H9 (cell line): ENCODE measurements around the gene AMOT. TPM values are rescaled to one million over a fixed set of nuclear protein-coding genes. Genes with fewer than 3 reads are reported as not detected.

Experiments used
- DNase-seq: peaks from one replicate; pipeline ENCODE4 v3.0.0-alpha.2; 2017
- H2AFZ ChIP-seq: one replicate; pipeline ENCODE4 v1.6.1; 2013; ENCODE audit warnings: mild to moderate bottlenecking, low read length, control low read depth, moderate library complexity
- H2AK5ac ChIP-seq: 2 replicates; pipeline ENCODE4 v1.6.1; 2013; ENCODE audit warnings: low read length, control low read depth, mixed read lengths; ENCODE audit not compliant: insufficient read length
- H2BK120ac ChIP-seq: one replicate; pipeline ENCODE4 v1.6.1; 2013; ENCODE audit warnings: low read depth, mild to moderate bottlenecking, low read length, control low read depth, inconsistent platforms; ENCODE audit not compliant: poor library complexity, severe bottlenecking
- H2BK12ac ChIP-seq: 2 replicates; pipeline ENCODE4 v1.6.1; 2013; ENCODE audit warnings: low read length, control low read depth, mixed read lengths, low read depth; ENCODE audit not compliant: insufficient read length
- H2BK15ac ChIP-seq: 2 replicates; pipeline ENCODE4 v1.6.1; 2013; ENCODE audit warnings: low read depth, low read length, control low read depth
- H2BK20ac ChIP-seq: one replicate; pipeline ENCODE4 v1.6.1; 2013; ENCODE audit warnings: low read depth, mild to moderate bottlenecking, low read length, control low read depth, inconsistent platforms; ENCODE audit not compliant: poor library complexity, severe bottlenecking
- H2BK5ac ChIP-seq: 2 replicates; pipeline ENCODE4 v1.6.1; 2013; ENCODE audit warnings: low read length, control low read depth, mixed read lengths; ENCODE audit not compliant: insufficient read length
- H3K14ac ChIP-seq: 2 replicates; pipeline ENCODE4 v1.6.1; 2013; ENCODE audit warnings: low read length, control low read depth; ENCODE audit not compliant: insufficient read depth
- H3K18ac ChIP-seq: 2 replicates; pipeline ENCODE4 v1.6.1; 2013; ENCODE audit warnings: low read depth, mild to moderate bottlenecking, mixed read lengths, low read length, control low read depth; ENCODE audit not compliant: insufficient read length
- H3K23ac ChIP-seq: 2 replicates; pipeline ENCODE4 v1.6.1; 2013; ENCODE audit warnings: low read length, control low read depth, mixed read lengths, low read depth; ENCODE audit not compliant: insufficient read length
- H3K23me2 ChIP-seq: 2 replicates; pipeline ENCODE4 v1.6.1; 2013; ENCODE audit warnings: low read depth, mild to moderate bottlenecking, mixed read lengths, low read length, control low read depth; ENCODE audit not compliant: insufficient read length, poor library complexity, severe bottlenecking
- H3K27ac ChIP-seq: 2 replicates; pipeline ENCODE4 v1.5.1; 2013; ENCODE audit warnings: low read length, control low read depth, mixed read lengths, low read depth; ENCODE audit not compliant: insufficient read length
- H3K27me3 ChIP-seq: 2 replicates; pipeline ENCODE4 v1.6.1; 2013; ENCODE audit warnings: low read length, control low read depth, inconsistent platforms; ENCODE audit not compliant: insufficient read depth
- H3K4ac ChIP-seq: 2 replicates; pipeline ENCODE4 v1.6.1; 2013; ENCODE audit warnings: low read depth, mild to moderate bottlenecking, control low read depth, inconsistent platforms, low read length, moderate library complexity
- H3K4me1 ChIP-seq: 2 replicates; pipeline ENCODE4 v1.6.1; 2013; ENCODE audit warnings: low read length, control low read depth, inconsistent platforms; ENCODE audit not compliant: insufficient read depth
- H3K4me2 ChIP-seq: 2 replicates; pipeline ENCODE4 v1.6.1; 2013; ENCODE audit warnings: low read length, control low read depth, mixed read lengths; ENCODE audit not compliant: insufficient read length, insufficient read depth
- H3K56ac ChIP-seq: 2 replicates; pipeline ENCODE4 v1.6.1; 2013; ENCODE audit warnings: low read depth, mild to moderate bottlenecking, mixed read lengths, low read length, control low read depth; ENCODE audit not compliant: insufficient read length
- H3K79me1 ChIP-seq: 2 replicates; pipeline ENCODE4 v1.6.1; 2013; ENCODE audit warnings: low read depth, mild to moderate bottlenecking, moderate library complexity, low read length, control low read depth, inconsistent platforms; ENCODE audit not compliant: insufficient read depth, poor library complexity, severe bottlenecking
- H3K79me2 ChIP-seq: 2 replicates; pipeline ENCODE4 v1.6.1; 2013; ENCODE audit warnings: low read length, control low read depth, inconsistent platforms; ENCODE audit not compliant: insufficient read depth
- H3K9ac ChIP-seq: 2 replicates; pipeline ENCODE4 v1.6.1; 2013; ENCODE audit warnings: low read length, control low read depth, mixed read lengths; ENCODE audit not compliant: insufficient read length; ENCODE audit errors: extremely low read depth
- H3K9me3 ChIP-seq: one replicate; pipeline ENCODE4 v1.6.1; 2013; ENCODE audit warnings: low read depth, low read length, inconsistent platforms; ENCODE audit not compliant: control insufficient read depth
- H3T11ph ChIP-seq: one replicate; pipeline ENCODE4 v1.6.1; 2013; ENCODE audit warnings: mild to moderate bottlenecking, low read length, control low read depth, inconsistent platforms
- H4K20me1 ChIP-seq: one replicate; pipeline ENCODE4 v1.6.1; 2013; ENCODE audit not compliant: control insufficient read depth, insufficient read length, insufficient read depth
- H4K5ac ChIP-seq: 2 replicates; pipeline ENCODE4 v1.6.1; 2013; ENCODE audit warnings: low read depth, mild to moderate bottlenecking, mixed read lengths, low read length, control low read depth; ENCODE audit not compliant: insufficient read length
- H4K8ac ChIP-seq: replicated peaks from 2 replicates; pipeline ENCODE4 v1.6.1; 2013; ENCODE audit warnings: low read length, control low read depth, mixed read lengths, low read depth; ENCODE audit not compliant: insufficient read length
- H4K91ac ChIP-seq: 2 replicates; pipeline ENCODE4 v1.6.1; 2013; ENCODE audit warnings: low read depth, mild to moderate bottlenecking, moderate library complexity, mixed read lengths, low read length, control low read depth; ENCODE audit not compliant: insufficient read length
- H3K27ac Mint-ChIP-seq, 3 experiments: 2 replicates in 2 of 3; 3 replicates in 1 of 3; pipeline ENCODE4 v1.8.0; 2020 to 2021; ENCODE audit warnings: mixed read lengths in 3 of 3, mild to moderate bottlenecking in 1 of 3, moderate library complexity in 1 of 3
- H3K27me3 Mint-ChIP-seq: 2 replicates; pipeline ENCODE4 v1.8.0; 2021; ENCODE audit warnings: low read depth, mild to moderate bottlenecking, moderate library complexity, mixed read lengths
- H3K36me3 Mint-ChIP-seq, 3 experiments: 2 replicates in 2 of 3; 3 replicates in 1 of 3; pipeline ENCODE4 v1.8.0; 2020 to 2021; ENCODE audit warnings: low read depth in 3 of 3, mixed read lengths in 3 of 3; ENCODE audit not compliant: insufficient read depth in 1 of 3
- H3K4me1 Mint-ChIP-seq, 2 experiments: 2 replicates each; pipeline ENCODE4 v1.8.0; 2020; ENCODE audit warnings: mixed read lengths in 2 of 2
- H3K4me3 Mint-ChIP-seq, 2 experiments: 2 replicates in 1 of 2; 3 replicates in 1 of 2; pipeline ENCODE4 v1.8.0; 2020 to 2021; ENCODE audit warnings: mild to moderate bottlenecking in 2 of 2, mixed read lengths in 2 of 2, moderate library complexity in 1 of 2
- H3K9me3 Mint-ChIP-seq, 2 experiments: 2 replicates in 1 of 2; 3 replicates in 1 of 2; pipeline ENCODE4 v1.8.0; 2020; ENCODE audit warnings: mild to moderate bottlenecking in 2 of 2, mixed read lengths in 2 of 2, moderate library complexity in 1 of 2
- WGBS: extraction: QIAGEN DNeasy Blood & Tissue Kit; methylation state at CpG from one replicate; pipeline ENCODE4 v1.1.7; 2013; ENCODE audit warnings: missing lambda C conversion rate, low lambda C conversion rate, mixed read lengths; ENCODE audit not compliant: insufficient read length; ENCODE audit errors: extremely low coverage; 5-methylcytosine and 5-hydroxymethylcytosine counted together
- total RNA-seq: library from RNA; stranded (reverse); gene quantifications from 2 replicates; pipeline ENCODE4 v1.2.1, GENCODE V29; 2021
- TF ChIP-seq, protein P1 (sequence below): fragments of 200-600 bp; sonication (generic); conservative IDR thresholded peaks from 3 replicates; pipeline ENCODE4 v1.8.0; 2021; ENCODE audit warnings: antibody characterized with exemption, mild to moderate bottlenecking

Gene AMOT
- total RNA-seq, 1 experiment from 2014 or later, result 17.6 TPM

GRCh38 chrX:112814496-112814895 lies 26.1 kb downstream of the AMOT start:
- no peak for DNase-seq
- Histone ChIP-seq H3K27ac (no peak overlapping the region), H2AFZ (no peak overlapping the region), H3K27me3 (no peaks in the 10 kb centered on the region), H2BK120ac (no peak overlapping the region), H4K20me1 (no peaks in the 10 kb centered on the region), H3K9ac (no peak overlapping the region), H3K9me3 (no peaks in the 10 kb centered on the region), H3T11ph (no peak overlapping the region), H3K56ac (no peak overlapping the region), H2BK15ac (no peak overlapping the region), H3K18ac (no peak overlapping the region), H3K79me1 (no peaks in the 10 kb centered on the region), H3K79me2 (no peaks in the 10 kb centered on the region), H4K8ac (no peak overlapping the region), H3K14ac (no peak overlapping the region), H4K5ac (no peak overlapping the region), H3K23me2 (no peaks in the 10 kb centered on the region), H2BK12ac (no peak overlapping the region), H2BK5ac (no peak overlapping the region), H3K23ac (no peak overlapping the region), H4K91ac (no peak overlapping the region), H3K4ac (no peak overlapping the region), H3K4me2 (no peak overlapping the region), H2BK20ac (no peak overlapping the region), H2AK5ac (no peak overlapping the region), H3K4me1 (peaks cover 5% of the 10 kb centered on the region; the same call in 1 of the 2 replicates)
- Mint-ChIP-seq H3K9me3 (no peaks in the 10 kb centered on the region), H3K4me3 (no peak overlapping the region), H3K27me3 (no peaks in the 10 kb centered on the region), H3K36me3 (peaks cover 0 to 6% (median 4%) of the 10 kb centered on the region in 3 experiments; a peak in 1 of 7 replicates), H3K4me1 (peaks cover 59 to 64% of the 10 kb centered on the region in 2 experiments), H3K27ac (0 out of 7 replicates have a peak overlapping the region, but pooled peaks of 1 of the 3 experiments have one; percentile 40)
- TF ChIP-seq, protein P1, sequence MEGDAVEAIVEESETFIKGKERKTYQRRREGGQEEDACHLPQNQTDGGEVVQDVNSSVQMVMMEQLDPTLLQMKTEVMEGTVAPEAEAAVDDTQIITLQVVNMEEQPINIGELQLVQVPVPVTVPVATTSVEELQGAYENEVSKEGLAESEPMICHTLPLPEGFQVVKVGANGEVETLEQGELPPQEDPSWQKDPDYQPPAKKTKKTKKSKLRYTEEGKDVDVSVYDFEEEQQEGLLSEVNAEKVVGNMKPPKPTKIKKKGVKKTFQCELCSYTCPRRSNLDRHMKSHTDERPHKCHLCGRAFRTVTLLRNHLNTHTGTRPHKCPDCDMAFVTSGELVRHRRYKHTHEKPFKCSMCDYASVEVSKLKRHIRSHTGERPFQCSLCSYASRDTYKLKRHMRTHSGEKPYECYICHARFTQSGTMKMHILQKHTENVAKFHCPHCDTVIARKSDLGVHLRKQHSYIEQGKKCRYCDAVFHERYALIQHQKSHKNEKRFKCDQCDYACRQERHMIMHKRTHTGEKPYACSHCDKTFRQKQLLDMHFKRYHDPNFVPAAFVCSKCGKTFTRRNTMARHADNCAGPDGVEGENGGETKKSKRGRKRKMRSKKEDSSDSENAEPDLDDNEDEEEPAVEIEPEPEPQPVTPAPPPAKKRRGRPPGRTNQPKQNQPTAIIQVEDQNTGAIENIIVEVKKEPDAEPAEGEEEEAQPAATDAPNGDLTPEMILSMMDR, result no peak
- WGBS, result no CpG with 5 or more reads among the region's 2 CpGs
